ENCODE measurements around the gene NECTIN3. TPM values are rescaled to one million over a fixed set of nuclear protein-coding genes. Genes with fewer than 3 reads are reported as not detected.

NECTIN3 gene
- total and polyA plus RNA-seq, 2 of the 4 experiments (the other 2 are of a cell fraction) = 34.7 to 155 TPM

GRCh38 chr3:111033470-111034050, 38.1 kb upstream of the NECTIN3 start:
- in situ Hi-C loops (cut with MboI; ENCODE audit: low sequenced_read_pairs) = no loop called here
- Histone ChIP-seq H3K9me1 (ENCODE audit: insufficient read depth, low read length) (no peaks in the 10 kb centered on the region; the same call in 1 of the 2 replicates), H4K20me1 (ENCODE audit: insufficient read depth, low read length) (no peaks in the 10 kb centered on the region), H2AK5ac (ENCODE audit: low read depth, low read length) (no peak overlapping the region), H2BK120ac (ENCODE audit: low read depth, low read length) (no peak overlapping the region), H2BK5ac (ENCODE audit: low read depth, low read length, poor library complexity, severe bottlenecking) (no peak overlapping the region), H3K56ac (ENCODE audit: extremely low read depth, insufficient read depth, low read length) (no peak overlapping the region), H3K4me2 (ENCODE audit: low read depth, low read length) (no peak overlapping the region), H2BK20ac (ENCODE audit: low read depth, low read length) (no peak overlapping the region), H3K27ac (ENCODE audit: insufficient read depth, low read length) (no peak overlapping the region), H3K23ac (ENCODE audit: low read depth, low read length) (no peak overlapping the region), H3K27me3 (ENCODE audit: control insufficient read depth, insufficient read depth, low read length) (no peaks in the 10 kb centered on the region), H3K36me3 (ENCODE audit: control insufficient read depth, insufficient read depth, low read length) (no peaks in the 10 kb centered on the region), H2AK9ac (replicated peaks; ENCODE audit: low read depth, low read length, poor library complexity) (no peak overlapping the region), H3K4me3 (ENCODE audit: insufficient read depth, low read depth, low read length) (no peak overlapping the region), H3K18ac (ENCODE audit: low read depth, low read length) (no peak overlapping the region), H2BK15ac (ENCODE audit: low read depth, low read length) (no peak overlapping the region), H3K4ac (ENCODE audit: low read depth, low read length) (no peak overlapping the region), H4K8ac (ENCODE audit: low read depth in 2 of 2, low read length in 2 of 2) (no peak overlapping the region), H4K5ac (ENCODE audit: low read depth, low read length) (no peak overlapping the region), H3K79me1 (ENCODE audit: low read depth in 1 of 2, low read length in 2 of 2) (no peaks in the 10 kb centered on the region), H4K91ac (ENCODE audit: insufficient read depth, low read depth, low read length) (no peak overlapping the region), H3K14ac (replicated peaks; ENCODE audit: low read depth, low read length) (no peak overlapping the region), H2AFZ (replicated peaks; ENCODE audit: low read length, poor library complexity) (no peak overlapping the region), H3K4me1 (ENCODE audit: control insufficient read depth, insufficient read depth, low read length) (no peaks in the 10 kb centered on the region), H3K9me3 (ENCODE audit: control insufficient read depth, insufficient read depth, low read length) (no peaks in the 10 kb centered on the region), H3K9ac (ENCODE audit: low read depth, low read length) (no peak overlapping the region)
- intact Hi-C loops (cut with micrococcal nuclease) = no loop called here
- no peak for ATAC-seq (ENCODE audit: low read depth)
- TF ChIP-seq RAD21 (IDR thresholded peaks at IDR 0.05; ENCODE audit: low read length) (no peak), BHLHE40 (IDR thresholded peaks at IDR 0.05; ENCODE audit: low read depth, low read length) (no peak), FOS (IDR thresholded peaks at IDR 0.05; ENCODE audit: low read depth, low read length) (no peak), NFE2L2 (IDR thresholded peaks at IDR 0.05; ENCODE audit: low read depth, low read length) (no peak), RFX5 (IDR thresholded peaks at IDR 0.05; ENCODE audit: low read depth, low read length) (no peak), CEBPB (IDR thresholded peaks at IDR 0.05; ENCODE audit: low read depth, low read length) (no peak), CHD1 (IDR thresholded peaks at IDR 0.05; ENCODE audit: low read depth, low read length) (no peak), SMC3 (IDR thresholded peaks at IDR 0.05; ENCODE audit: low read depth, low read length) (no peak), MAZ (IDR thresholded peaks at IDR 0.05; ENCODE audit: borderline replicate concordance, low read depth, low read length) (no peak), RCOR1 (IDR thresholded peaks at IDR 0.05; ENCODE audit: insufficient replicate concordance, low read length) (no peak), MXI1 (IDR thresholded peaks at IDR 0.05; ENCODE audit: borderline replicate concordance, low read depth, low read length) (no peak), MAFK (IDR thresholded peaks at IDR 0.05; ENCODE audit: low read depth, low read length) (no peak), POLR2A (IDR thresholded peaks at IDR 0.05; ENCODE audit: low read depth, low read length) (no peak)
- TF ChIP-seq, protein P1, sequence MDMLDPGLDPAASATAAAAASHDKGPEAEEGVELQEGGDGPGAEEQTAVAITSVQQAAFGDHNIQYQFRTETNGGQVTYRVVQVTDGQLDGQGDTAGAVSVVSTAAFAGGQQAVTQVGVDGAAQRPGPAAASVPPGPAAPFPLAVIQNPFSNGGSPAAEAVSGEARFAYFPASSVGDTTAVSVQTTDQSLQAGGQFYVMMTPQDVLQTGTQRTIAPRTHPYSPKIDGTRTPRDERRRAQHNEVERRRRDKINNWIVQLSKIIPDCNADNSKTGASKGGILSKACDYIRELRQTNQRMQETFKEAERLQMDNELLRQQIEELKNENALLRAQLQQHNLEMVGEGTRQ (IDR thresholded peaks at IDR 0.05; ENCODE audit: low read depth, low read length) = no peak
- TF ChIP-seq, protein P2, sequence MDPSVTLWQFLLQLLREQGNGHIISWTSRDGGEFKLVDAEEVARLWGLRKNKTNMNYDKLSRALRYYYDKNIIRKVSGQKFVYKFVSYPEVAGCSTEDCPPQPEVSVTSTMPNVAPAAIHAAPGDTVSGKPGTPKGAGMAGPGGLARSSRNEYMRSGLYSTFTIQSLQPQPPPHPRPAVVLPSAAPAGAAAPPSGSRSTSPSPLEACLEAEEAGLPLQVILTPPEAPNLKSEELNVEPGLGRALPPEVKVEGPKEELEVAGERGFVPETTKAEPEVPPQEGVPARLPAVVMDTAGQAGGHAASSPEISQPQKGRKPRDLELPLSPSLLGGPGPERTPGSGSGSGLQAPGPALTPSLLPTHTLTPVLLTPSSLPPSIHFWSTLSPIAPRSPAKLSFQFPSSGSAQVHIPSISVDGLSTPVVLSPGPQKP (IDR thresholded peaks at IDR 0.05; ENCODE audit: borderline replicate concordance, low read depth, low read length) = no peak
- TF ChIP-seq, protein P3, sequence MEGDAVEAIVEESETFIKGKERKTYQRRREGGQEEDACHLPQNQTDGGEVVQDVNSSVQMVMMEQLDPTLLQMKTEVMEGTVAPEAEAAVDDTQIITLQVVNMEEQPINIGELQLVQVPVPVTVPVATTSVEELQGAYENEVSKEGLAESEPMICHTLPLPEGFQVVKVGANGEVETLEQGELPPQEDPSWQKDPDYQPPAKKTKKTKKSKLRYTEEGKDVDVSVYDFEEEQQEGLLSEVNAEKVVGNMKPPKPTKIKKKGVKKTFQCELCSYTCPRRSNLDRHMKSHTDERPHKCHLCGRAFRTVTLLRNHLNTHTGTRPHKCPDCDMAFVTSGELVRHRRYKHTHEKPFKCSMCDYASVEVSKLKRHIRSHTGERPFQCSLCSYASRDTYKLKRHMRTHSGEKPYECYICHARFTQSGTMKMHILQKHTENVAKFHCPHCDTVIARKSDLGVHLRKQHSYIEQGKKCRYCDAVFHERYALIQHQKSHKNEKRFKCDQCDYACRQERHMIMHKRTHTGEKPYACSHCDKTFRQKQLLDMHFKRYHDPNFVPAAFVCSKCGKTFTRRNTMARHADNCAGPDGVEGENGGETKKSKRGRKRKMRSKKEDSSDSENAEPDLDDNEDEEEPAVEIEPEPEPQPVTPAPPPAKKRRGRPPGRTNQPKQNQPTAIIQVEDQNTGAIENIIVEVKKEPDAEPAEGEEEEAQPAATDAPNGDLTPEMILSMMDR (conservative IDR thresholded peaks at IDR 0.05; ENCODE audit: low read depth, low read length) = no peak
- POLR2A ChIA-PET (ENCODE audit: unreplicated experiment) = no interaction called here
- BruUV-seq (replicated peaks) = no TSS peak
- no CpG with 5 or more reads among the region's 1 CpG for WGBS, 2 experiments (ENCODE audit: extremely low coverage in 2 of 2, insufficient read length in 1 of 2)
- dilution Hi-C loops (cut with HindIII; ENCODE audit: low sequenced_read_pairs, unreplicated experiment) = no loop called here
- CTCF ChIA-PET = interaction anchor here (0.6 kb wide), 2 partner anchors 211 to 502 kb away, joined by 3 to 4 read pairs; no protein-coding TSS in a partner anchor
- peak; percentile 12 for DNase-seq

All from IMR-90 (cell line).